SK-N-SH (cell line): ENCODE measurements around the gene JMJD8. TPM values are rescaled to one million over a fixed set of nuclear protein-coding genes. Genes with fewer than 3 reads are reported as not detected.

Experiments
- CTCF ChIA-PET: fragments of 300-600, 350-600 bp; formaldehyde crosslinking; extraction: SDS; loops from one replicate; lab custom pipeline; 2021; lab: Yijun Ruan, JAX
- POLR2A ChIA-PET: fragments of 350-600 bp; sonication (Branson Sonifier 250); formaldehyde crosslinking; extraction: SDS; loops from one replicate; lab custom pipeline; 2020; ENCODE audit warnings: antibody characterized with exemption, inconsistent platforms; lab: Yijun Ruan, JAX
- DNase-seq: peaks from one replicate; pipeline ENCODE4 v3.0.0; 2012
- H2AFZ ChIP-seq: fragments of 200-600 bp; sonication (generic); 2 replicates; pipeline ENCODE4 v1.8.1; 2016; ENCODE audit warnings: antibody characterized with exemption, mild to moderate bottlenecking, low read depth
- H3F3A ChIP-seq: fragments of 200-600 bp; sonication (generic); replicated peaks from 2 replicates; pipeline ENCODE3; 2016; ENCODE audit warnings: antibody characterized with exemption, mild to moderate bottlenecking; ENCODE audit not compliant: insufficient read depth
- H3K27ac ChIP-seq, 2 experiments: fragments of 200-500 bp in 1 of 2; fragments of 200-600 bp in 1 of 2; sonication (Bioruptor generic) in 1 of 2; sonication (generic), shearing (Covaris generic) in 1 of 2; 2 replicates each; pipeline versions ENCODE4 v1.5.1 to v1.6.1; 2014 to 2016; ENCODE audit warnings: low read depth in 2 of 2, inconsistent platforms in 1 of 2, low read length in 1 of 2, mild to moderate bottlenecking in 1 of 2, mixed read lengths in 1 of 2
- H3K27me3 ChIP-seq: fragments of 200-600 bp; sonication (generic), shearing (Covaris generic); 2 replicates; pipeline ENCODE4 v1.6.1; 2016; ENCODE audit warnings: mixed run types; ENCODE audit not compliant: insufficient read depth
- H3K36me3 ChIP-seq, 2 experiments: fragments of 200-500 bp in 1 of 2; fragments of 200-600 bp in 1 of 2; sonication (Bioruptor generic) in 1 of 2; sonication (generic) in 1 of 2; replicated peaks in 1 of 2; 2 replicates each; pipeline versions ENCODE3 to v1.5.1; 2014 to 2016; ENCODE audit warnings: low read length in 1 of 2, mild to moderate bottlenecking in 1 of 2; ENCODE audit not compliant: insufficient read depth in 2 of 2, control insufficient read depth in 1 of 2
- H3K4me1 ChIP-seq, 2 experiments: fragments of 200-500 bp in 1 of 2; fragments of 200-600 bp in 1 of 2; sonication (Bioruptor generic) in 1 of 2; sonication (generic), shearing (Covaris generic) in 1 of 2; 2 replicates each; pipeline versions ENCODE4 v1.5.1 to v1.6.1; 2014 to 2016; ENCODE audit warnings: low read depth in 1 of 2, low read length in 1 of 2, mixed run types in 1 of 2; ENCODE audit not compliant: insufficient read depth in 2 of 2, control insufficient read depth in 1 of 2
- H3K4me2 ChIP-seq: fragments of 200-600 bp; sonication (generic), shearing (Covaris generic); 2 replicates; pipeline ENCODE4 v1.6.1; 2017; ENCODE audit warnings: mixed run types
- H3K4me3 ChIP-seq, 2 experiments: fragments of 200-500 bp in 1 of 2; fragments of 200-600 bp in 1 of 2; sonication (Bioruptor generic) in 1 of 2; sonication (generic), shearing (Covaris generic) in 1 of 2; 2 replicates each; pipeline versions ENCODE4 v1.5.1 to v1.8.1; 2014 to 2016; ENCODE audit warnings: low read depth in 2 of 2, inconsistent platforms in 1 of 2, low read length in 1 of 2, mild to moderate bottlenecking in 1 of 2, mixed read lengths in 1 of 2, moderate library complexity in 1 of 2
- H3K79me2 ChIP-seq: fragments of 200-600 bp; sonication (generic); 2 replicates; pipeline ENCODE4 v1.8.1; 2017; ENCODE audit warnings: mild to moderate bottlenecking; ENCODE audit not compliant: insufficient read depth
- H3K9ac ChIP-seq: fragments of 200-600 bp; sonication (generic); 2 replicates; pipeline ENCODE4 v1.6.1; 2017; ENCODE audit warnings: mixed run types
- H3K9me2 ChIP-seq: fragments of 200-600 bp; sonication (generic); 2 replicates; pipeline ENCODE4 v1.6.1; 2017; ENCODE audit warnings: mixed run types
- H3K9me3 ChIP-seq: fragments of 200-600 bp; sonication (generic); 2 replicates; pipeline ENCODE4 v1.6.1; 2017; ENCODE audit warnings: mixed run types, mild to moderate bottlenecking, moderate library complexity
- H4K20me1 ChIP-seq: fragments of 200-600 bp; sonication (generic); 2 replicates; pipeline ENCODE4 v1.6.1; 2017; ENCODE audit warnings: mild to moderate bottlenecking, mixed run types; ENCODE audit not compliant: insufficient read depth
- CHD2 ChIP-seq: fragments of 150-350 bp; IDR thresholded peaks from 2 replicates; pipeline ENCODE4 v1.6.1; 2018; ENCODE audit warnings: low read length; ENCODE audit not compliant: partially characterized antibody
- CTCF ChIP-seq: fragments of 200-600 bp; sonication (generic); IDR thresholded peaks from 2 replicates; pipeline ENCODE4 v1.6.1; 2017; ENCODE audit warnings: antibody characterized with exemption, mild to moderate bottlenecking, moderate library complexity
- EP300 ChIP-seq, 2 experiments: IDR thresholded peaks; 2 replicates each; pipeline versions ENCODE4 v1.4.0 to v1.6.1; 2012; ENCODE audit warnings: borderline replicate concordance in 1 of 2, low read depth in 1 of 2, low read length in 1 of 2
- EZH2phosphoT487 ChIP-seq: fragments of 200-600 bp; sonication (generic); IDR thresholded peaks from 2 replicates; pipeline ENCODE4 v1.6.1; 2017; ENCODE audit warnings: low read depth, mixed run types, mild to moderate bottlenecking, antibody characterized with exemption, moderate library complexity, borderline replicate concordance
- FOSL2 ChIP-seq: IDR thresholded peaks from 2 replicates; pipeline ENCODE4 v1.4.0; 2012; ENCODE audit warnings: low read depth, mild to moderate bottlenecking, moderate library complexity, borderline replicate concordance
- GABPA ChIP-seq: IDR thresholded peaks from 2 replicates; pipeline ENCODE4 v1.4.0; 2012; ENCODE audit warnings: low read depth, mild to moderate bottlenecking
- MEF2A ChIP-seq: IDR thresholded peaks from 2 replicates; pipeline ENCODE4 v1.4.0; 2012; ENCODE audit warnings: low read depth, borderline replicate concordance
- RAD21 ChIP-seq: IDR thresholded peaks from 2 replicates; pipeline ENCODE4 v1.6.1; 2012; ENCODE audit warnings: mild to moderate bottlenecking, low read length
- SIN3A ChIP-seq: IDR thresholded peaks from 2 replicates; pipeline ENCODE4 v1.6.1; 2012; ENCODE audit warnings: low read depth, mild to moderate bottlenecking, low read length, moderate library complexity, borderline replicate concordance
- ZBTB33 ChIP-seq: IDR thresholded peaks from 2 replicates; pipeline ENCODE4 v1.4.0; 2012; ENCODE audit warnings: low read depth, borderline replicate concordance
- WGBS: methylation state at CpG from one replicate; pipeline ENCODE4 v1.1.6; 2017; ENCODE audit warnings: low lambda C conversion rate; 5-methylcytosine and 5-hydroxymethylcytosine counted together
- polyA plus RNA-seq, 3 experiments: library from polyadenylated mRNA; depleted of rRNA; stranded (reverse); fragments of >200 nt; gene quantifications; 2 replicates each; pipeline ENCODE4 v1.2.3, GENCODE V29; 2012
- TF ChIP-seq, protein P1 (sequence below): IDR thresholded peaks from 2 replicates; pipeline ENCODE4 v1.4.0; 2012; ENCODE audit warnings: low read depth, borderline replicate concordance
- TF ChIP-seq, protein P2 (sequence below): IDR thresholded peaks from 2 replicates; pipeline ENCODE4 v1.6.1; 2012; ENCODE audit warnings: mild to moderate bottlenecking, low read depth, low read length, moderate library complexity

Gene JMJD8
- polyA plus RNA-seq, 1 of the 3 experiments (the other 2 are of a cell fraction) = 67.0 TPM

DNA sequence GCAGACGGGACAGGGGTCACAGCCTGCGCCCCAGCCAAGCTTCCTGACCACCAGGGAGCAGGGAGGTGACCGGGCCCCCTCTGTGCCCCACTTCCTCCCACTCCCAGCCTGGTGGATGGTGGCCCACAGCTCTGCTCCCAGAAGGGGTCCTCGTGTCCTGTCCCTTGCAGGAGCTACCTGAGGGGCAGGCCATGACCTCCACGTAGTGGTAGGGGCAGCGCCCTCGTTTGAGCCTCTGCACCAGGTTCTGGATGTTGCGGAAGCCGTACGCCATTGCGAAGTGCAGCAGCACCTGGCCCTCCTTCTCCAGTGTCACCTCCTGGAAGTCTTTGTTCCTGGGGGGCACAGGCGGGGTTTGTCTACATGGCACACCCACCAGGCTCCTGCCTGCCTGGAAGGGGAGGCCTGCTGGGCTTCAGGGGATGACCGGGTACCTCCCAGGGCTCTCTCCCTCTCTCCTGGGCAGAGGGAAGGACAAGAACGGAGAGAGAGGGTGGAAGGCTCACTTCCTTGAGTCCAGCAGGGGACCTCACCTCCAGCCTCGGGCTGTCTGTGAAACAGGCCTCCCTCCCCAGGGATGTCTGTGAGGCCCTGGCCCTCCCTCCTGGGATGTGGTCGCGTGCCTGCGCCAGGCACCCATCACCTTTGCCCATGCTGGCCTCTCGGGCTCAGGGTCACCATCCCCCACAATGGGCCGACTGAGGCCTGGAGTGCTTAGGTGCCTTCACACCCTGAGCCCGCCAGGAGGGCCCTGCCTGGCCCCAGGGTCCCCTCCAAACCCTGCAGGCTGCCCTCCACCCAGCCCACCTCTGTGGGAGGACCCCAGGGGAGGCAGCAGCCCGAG is 46.8 kb upstream of the JMJD8 start:
- TF ChIP-seq FOSL2 (no peak), SIN3A (no peak), RAD21 (no peak), EP300 (IDR thresholded peaks at IDR 0.05; ENCODE audit: borderline replicate concordance in 1 of 2, low read depth in 1 of 2, low read length in 1 of 2) (no peak), GABPA (no peak)
- TF ChIP-seq, protein P1, sequence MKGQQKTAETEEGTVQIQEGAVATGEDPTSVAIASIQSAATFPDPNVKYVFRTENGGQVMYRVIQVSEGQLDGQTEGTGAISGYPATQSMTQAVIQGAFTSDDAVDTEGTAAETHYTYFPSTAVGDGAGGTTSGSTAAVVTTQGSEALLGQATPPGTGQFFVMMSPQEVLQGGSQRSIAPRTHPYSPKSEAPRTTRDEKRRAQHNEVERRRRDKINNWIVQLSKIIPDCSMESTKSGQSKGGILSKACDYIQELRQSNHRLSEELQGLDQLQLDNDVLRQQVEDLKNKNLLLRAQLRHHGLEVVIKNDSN = no peak
- TF ChIP-seq, all 33 proteins: peak for 0
- no peak overlapping the region for H3K4me2 ChIP-seq
- H3K27me3 ChIP-seq = no peaks in the 10 kb centered on the region
- peaks cover 0 to 23% of the 10 kb centered on the region in 2 experiments for H3K36me3 ChIP-seq
- ChIA-PET CTCF (interaction anchor here (5.2 to 20.3 kb wide), 2 partner anchors 10 to 18 kb away, joined by 33 to 358 read pairs; partner anchors contain the start of genes ANTKMT, CIAO3, FBXL16 and METRN), POLR2A (interaction anchor here (0.6 to 3.0 kb wide), 5 partner anchors 9 to 76 kb away, joined by 3 to 16 read pairs (median 3); no protein-coding TSS in a partner anchor)
- H3K27ac ChIP-seq = no peak overlapping the region
- H3K9me3 ChIP-seq = no peaks in the 10 kb centered on the region
- WGBS = 94% methylated on average over 6 of the region's 22 CpGs
- H4K20me1 ChIP-seq = 0 out of 2 replicates have a peak, but pooled peaks cover 2% of the 10 kb centered on the region
- no peak overlapping the region for H2AFZ ChIP-seq
- no peak overlapping the region for H3K4me3 ChIP-seq
- H3K9me2 ChIP-seq = no peaks in the 10 kb centered on the region
- peaks cover 10% of the 10 kb centered on the region for H3F3A ChIP-seq
- H3K79me2 ChIP-seq = no peaks in the 10 kb centered on the region
- H3K4me1 ChIP-seq = peaks cover 0 to 14% of the 10 kb centered on the region in 2 experiments; a peak in 1 of 4 replicates
- no peak overlapping the region for H3K9ac ChIP-seq
- DNase-seq = no peak

DNA sequence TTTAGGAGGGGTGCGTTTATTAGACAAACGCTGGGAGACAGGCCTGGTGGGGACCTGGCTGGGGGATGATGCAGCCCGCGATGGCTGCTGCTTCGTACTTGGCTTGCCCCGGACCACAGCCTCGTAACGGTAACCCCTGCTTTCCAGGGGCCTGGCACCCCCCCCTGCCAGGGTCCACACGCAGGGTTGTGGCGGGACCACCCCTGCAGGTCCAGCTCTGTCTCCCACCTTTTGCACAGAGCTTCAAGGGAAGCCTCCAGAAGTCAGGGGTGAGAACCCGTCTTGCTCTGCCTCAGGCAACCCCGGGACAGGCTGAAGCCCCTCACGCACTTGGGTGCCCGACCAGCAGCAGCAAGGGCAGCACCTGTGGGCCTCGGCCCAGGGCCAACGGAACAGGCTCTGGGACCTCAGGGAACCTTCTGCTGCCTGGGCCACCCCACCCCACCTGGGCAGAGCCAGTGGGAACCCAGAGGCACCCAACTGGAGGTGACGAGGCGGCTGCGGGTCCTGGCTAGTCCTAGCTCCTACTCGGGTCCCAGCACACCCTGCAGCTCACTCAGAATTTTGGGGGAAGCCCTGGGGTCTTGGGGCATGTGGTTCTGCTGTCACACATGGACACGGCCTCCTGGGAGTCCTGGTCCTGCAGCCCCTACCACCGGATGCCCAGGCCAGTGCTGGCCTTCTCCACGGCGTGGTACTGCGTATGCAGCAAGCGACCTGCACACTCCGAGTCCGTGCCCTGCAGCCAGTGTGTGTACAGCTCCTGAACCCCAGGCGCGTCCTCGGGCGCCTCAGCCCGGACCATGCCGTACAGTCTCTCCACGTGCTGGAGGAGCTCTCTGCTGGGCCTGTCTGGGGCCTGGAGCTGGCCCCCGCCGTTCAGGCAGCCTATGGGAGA is 45.9 kb upstream of the JMJD8 start:
- Histone ChIP-seq H3K4me3 (no peak overlapping the region), H3K4me2 (no peak overlapping the region), H3K9me2 (no peaks in the 10 kb centered on the region), H3K9ac (no peak overlapping the region), H3K27ac (no peak overlapping the region), H3K4me1 (peaks cover 0 to 14% of the 10 kb centered on the region in 2 experiments; a peak in 1 of 4 replicates), H3K79me2 (no peaks in the 10 kb centered on the region), H3K27me3 (no peaks in the 10 kb centered on the region), H3K36me3 (peaks cover 0 to 18% of the 10 kb centered on the region in 2 experiments), H3K9me3 (no peaks in the 10 kb centered on the region), H2AFZ (no peak overlapping the region), H3F3A (peaks cover 13% of the 10 kb centered on the region), H4K20me1 (0 out of 2 replicates have a peak, but pooled peaks cover 2% of the 10 kb centered on the region)
- ChIA-PET CTCF (interaction anchor here (5.2 to 20.3 kb wide), 2 partner anchors 10 to 17 kb away, joined by 33 to 358 read pairs; partner anchors contain the start of genes ANTKMT, CIAO3, FBXL16 and METRN), POLR2A (interaction anchor here (1.0 to 3.0 kb wide), 4 partner anchors 8 to 18 kb away, joined by 3 to 16 read pairs (median 3); no protein-coding TSS in a partner anchor)
- WGBS = 90% methylated on average over 7 of the region's 37 CpGs
- DNase-seq = no peak
- TF ChIP-seq CTCF = no peak
- no peak for TF ChIP-seq FOSL2
- TF ChIP-seq, protein P2, sequence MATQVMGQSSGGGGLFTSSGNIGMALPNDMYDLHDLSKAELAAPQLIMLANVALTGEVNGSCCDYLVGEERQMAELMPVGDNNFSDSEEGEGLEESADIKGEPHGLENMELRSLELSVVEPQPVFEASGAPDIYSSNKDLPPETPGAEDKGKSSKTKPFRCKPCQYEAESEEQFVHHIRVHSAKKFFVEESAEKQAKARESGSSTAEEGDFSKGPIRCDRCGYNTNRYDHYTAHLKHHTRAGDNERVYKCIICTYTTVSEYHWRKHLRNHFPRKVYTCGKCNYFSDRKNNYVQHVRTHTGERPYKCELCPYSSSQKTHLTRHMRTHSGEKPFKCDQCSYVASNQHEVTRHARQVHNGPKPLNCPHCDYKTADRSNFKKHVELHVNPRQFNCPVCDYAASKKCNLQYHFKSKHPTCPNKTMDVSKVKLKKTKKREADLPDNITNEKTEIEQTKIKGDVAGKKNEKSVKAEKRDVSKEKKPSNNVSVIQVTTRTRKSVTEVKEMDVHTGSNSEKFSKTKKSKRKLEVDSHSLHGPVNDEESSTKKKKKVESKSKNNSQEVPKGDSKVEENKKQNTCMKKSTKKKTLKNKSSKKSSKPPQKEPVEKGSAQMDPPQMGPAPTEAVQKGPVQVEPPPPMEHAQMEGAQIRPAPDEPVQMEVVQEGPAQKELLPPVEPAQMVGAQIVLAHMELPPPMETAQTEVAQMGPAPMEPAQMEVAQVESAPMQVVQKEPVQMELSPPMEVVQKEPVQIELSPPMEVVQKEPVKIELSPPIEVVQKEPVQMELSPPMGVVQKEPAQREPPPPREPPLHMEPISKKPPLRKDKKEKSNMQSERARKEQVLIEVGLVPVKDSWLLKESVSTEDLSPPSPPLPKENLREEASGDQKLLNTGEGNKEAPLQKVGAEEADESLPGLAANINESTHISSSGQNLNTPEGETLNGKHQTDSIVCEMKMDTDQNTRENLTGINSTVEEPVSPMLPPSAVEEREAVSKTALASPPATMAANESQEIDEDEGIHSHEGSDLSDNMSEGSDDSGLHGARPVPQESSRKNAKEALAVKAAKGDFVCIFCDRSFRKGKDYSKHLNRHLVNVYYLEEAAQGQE = no peak
- TF ChIP-seq CHD2 = no peak
- TF ChIP-seq ZBTB33 = no peak
- TF ChIP-seq EZH2phosphoT487 = no peak
- no peak for TF ChIP-seq MEF2A
